ENCODE measurements around the gene LY6G5B.

- no peak for TF ChIP-seq CTCF (IDR thresholded peaks at IDR 0.05)
- TF ChIP-seq POLR2A (IDR thresholded peaks at IDR 0.05): no peak
- no peak for TF ChIP-seq EP300 (IDR thresholded peaks at IDR 0.05)
Observed at GRCh38 chr6:31663961-31664789, 5.6 kb upstream of the LY6G5B start.

Data from ovary (tissue), 3 donors.